ENCODE data around the gene RUNX3. TPM values are rescaled to one million over a fixed set of nuclear protein-coding genes. Genes with fewer than 3 reads are reported as not detected.

RUNX3 gene
- total RNA-seq, 1 donor = not detected

GRCh38 chr1:24952413-24952841 lies 22.4 kb upstream of the RUNX3 start:
- H3K4me3 ChIP-seq (ENCODE audit: low read depth, low read length) = no peak overlapping the region
- TF ChIP-seq CTCF (IDR thresholded peaks at IDR 0.05; ENCODE audit: insufficient read depth, low read depth, low read length) = no peak
- no peak for DNase-seq (ENCODE audit: low read depth)

- H3K4me3 ChIP-seq (ENCODE audit: low read depth, low read length) = no peak overlapping the region
- no peak for DNase-seq (ENCODE audit: low read depth)
- TF ChIP-seq CTCF (IDR thresholded peaks at IDR 0.05; ENCODE audit: insufficient read depth, low read depth, low read length) = no peak
Measured at GRCh38 chr1:24951810-24952412, 21.8 kb upstream of the RUNX3 start.

- H3K4me3 ChIP-seq (ENCODE audit: low read depth, low read length) = no peak overlapping the region
- DNase-seq (ENCODE audit: low read depth) = no peak
- no peak for TF ChIP-seq CTCF (IDR thresholded peaks at IDR 0.05; ENCODE audit: insufficient read depth, low read depth, low read length)
Measured at GRCh38 chr1:24951337-24951736, 21.3 kb upstream of the RUNX3 start.

- peak; percentile 38 for DNase-seq (ENCODE audit: low read depth)
- H3K4me3 ChIP-seq (ENCODE audit: low read depth, low read length) = no peak overlapping the region
- no peak for TF ChIP-seq CTCF (IDR thresholded peaks at IDR 0.05; ENCODE audit: insufficient read depth, low read depth, low read length)
Measured at GRCh38 chr1:24949331-24949881, 19.3 kb upstream of the RUNX3 start.

- DNase-seq (ENCODE audit: low read depth) = no peak
- H3K4me3 ChIP-seq (ENCODE audit: low read depth, low read length) = no peak overlapping the region
- TF ChIP-seq CTCF (IDR thresholded peaks at IDR 0.05; ENCODE audit: insufficient read depth, low read depth, low read length) = no peak
Measured at GRCh38 chr1:24948079-24948827, 18.2 kb upstream of the RUNX3 start.

- DNase-seq (ENCODE audit: low read depth) = no peak
- no peak for TF ChIP-seq CTCF (IDR thresholded peaks at IDR 0.05; ENCODE audit: insufficient read depth, low read depth, low read length)
- no peak overlapping the region for H3K4me3 ChIP-seq (ENCODE audit: low read depth, low read length)
Measured at GRCh38 chr1:24946861-24947658, 17.0 kb upstream of the RUNX3 start.
